HG03108 (cell line): Measurements from ENCODE around the gene UGT1A5.

Experiments used
- ATAC-seq: cut with Tn5 transposase; IDR thresholded peaks from one replicate; pipeline ENCODE4 v1.9.1; 2021; ENCODE audit warnings: moderate library complexity; ENCODE audit not compliant: unreplicated experiment

UGT1A5 gene

DNA sequence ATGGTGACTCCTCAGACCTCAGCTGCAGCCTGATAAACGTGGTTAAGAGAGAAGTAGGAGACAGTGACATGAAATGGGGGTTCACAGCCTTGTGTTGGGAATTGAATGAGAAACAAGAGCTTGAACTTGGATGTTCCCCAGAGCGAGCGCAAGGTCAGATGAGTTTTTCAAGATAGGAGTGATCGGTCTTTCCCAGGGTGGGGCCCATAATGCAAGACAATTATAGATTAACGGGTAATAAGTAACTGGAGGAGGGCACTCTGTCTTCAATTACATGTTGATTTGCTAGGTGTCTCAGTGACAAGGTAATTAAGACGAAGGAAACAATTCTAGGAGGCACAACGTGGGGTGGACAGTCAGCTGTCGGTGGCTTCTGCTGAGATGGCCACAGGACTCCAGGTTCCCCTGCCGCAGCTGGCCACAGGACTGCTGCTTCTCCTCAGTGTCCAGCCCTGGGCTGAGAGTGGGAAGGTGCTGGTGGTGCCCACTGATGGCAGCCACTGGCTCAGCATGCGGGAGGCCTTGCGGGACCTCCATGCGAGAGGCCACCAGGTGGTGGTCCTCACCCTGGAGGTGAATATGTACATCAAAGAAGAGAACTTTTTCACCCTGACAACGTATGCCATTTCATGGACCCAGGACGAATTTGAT is at the start of gene UGT1A5:
Gene UGT1A5 (plus strand): TSS at position 297 of the 651 bp plus-strand sequence. CDS start 85 bp downstream, at position 382.
- no peak for ATAC-seq

DNA sequence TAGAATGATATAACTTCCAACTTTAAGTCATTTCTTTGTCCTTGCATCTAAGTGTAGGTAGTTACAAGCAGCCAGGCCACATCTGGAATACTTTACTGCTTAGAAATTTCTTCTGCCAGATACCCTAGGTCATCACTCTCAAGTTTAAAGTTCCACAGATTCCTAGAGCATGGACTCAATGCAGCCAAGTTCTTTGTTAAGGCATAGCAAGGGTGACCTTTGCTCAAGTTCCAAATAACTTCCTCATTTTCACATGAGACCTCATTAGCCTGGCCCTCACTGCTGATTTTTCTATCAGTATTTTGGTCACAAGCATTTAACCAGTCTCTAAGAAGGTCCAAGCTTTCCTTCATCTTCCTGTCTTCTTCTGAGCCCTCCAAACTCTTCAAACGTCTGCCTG is 48.8 kb upstream of the UGT1A5 start:
- ATAC-seq, result no peak

GRCh38 chr2:233668605-233669260 is 44.0 kb upstream of the UGT1A5 start:
- ATAC-seq, result no peak

DNA sequence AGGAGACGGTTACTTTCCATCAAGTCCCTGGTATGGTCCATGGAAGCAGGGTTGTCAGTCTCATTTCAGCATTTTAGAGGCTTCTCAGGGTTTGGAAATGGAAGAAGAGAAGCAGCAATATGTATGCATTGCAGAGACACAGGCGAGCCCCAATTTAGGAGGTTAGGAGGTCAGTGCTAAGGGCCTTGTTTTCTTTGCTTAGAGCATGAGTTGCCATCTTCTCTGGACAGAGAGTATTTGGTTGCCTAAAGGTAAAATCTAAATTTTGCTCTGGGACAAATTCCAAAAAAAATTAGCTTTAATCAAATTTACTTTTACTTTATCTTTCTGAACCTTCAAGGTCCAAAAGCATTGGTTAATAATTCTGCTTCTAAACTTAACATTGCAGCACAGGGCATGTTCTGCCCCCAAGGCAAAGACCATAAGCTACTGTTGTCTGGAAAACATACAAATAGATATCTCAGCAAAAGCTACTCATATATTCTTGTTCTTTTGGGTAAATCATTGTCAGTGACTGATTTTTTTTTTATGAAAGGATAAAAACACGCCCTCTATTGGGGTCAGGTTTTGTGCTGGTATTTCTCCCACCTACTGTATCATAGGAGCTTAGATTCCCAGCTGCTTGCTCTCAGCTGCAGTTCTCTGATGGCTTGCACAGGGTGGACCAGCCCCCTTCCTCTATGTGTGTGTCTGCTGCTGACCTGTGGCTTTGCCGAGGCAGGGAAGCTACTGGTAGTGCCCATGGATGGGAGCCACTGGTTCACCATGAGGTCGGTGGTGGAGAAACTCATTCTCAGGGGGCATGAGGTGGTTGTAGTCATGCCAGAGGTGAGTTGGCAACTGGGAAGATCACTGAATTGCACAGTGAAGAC is 41.2 kb upstream of the UGT1A5 start, which contains the start of gene UGT1A9:
Gene UGT1A9 (plus strand): TSS at position 609 of the 872 bp plus-strand sequence. CDS start 37 bp downstream, at position 646.
- no peak for ATAC-seq

DNA sequence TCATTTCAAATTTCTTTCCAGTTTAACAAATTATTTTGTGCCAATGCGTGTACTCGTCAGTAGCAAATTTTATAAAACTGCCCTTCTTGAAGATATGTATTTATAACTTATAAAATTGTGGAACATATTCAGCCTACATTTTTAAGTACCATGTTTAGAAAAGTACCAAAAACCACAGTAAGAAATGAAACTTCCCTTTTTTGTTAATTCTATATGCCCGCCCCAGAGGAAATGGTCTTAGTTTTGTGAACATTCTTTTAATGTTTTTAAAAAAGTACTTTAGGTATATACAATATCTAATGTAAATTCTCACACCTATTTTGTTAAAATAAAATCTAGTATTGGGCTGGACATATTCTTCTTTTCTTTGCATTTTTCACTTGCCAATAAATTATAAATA is 39.8 kb upstream of the UGT1A5 start:
- ATAC-seq, result no peak

- no peak for ATAC-seq
Observed at GRCh38 chr2:233673896-233674295, 38.8 kb upstream of the UGT1A5 start.

GRCh38 chr2:233674314-233674713 is 38.4 kb upstream of the UGT1A5 start:
- no peak for ATAC-seq

DNA sequence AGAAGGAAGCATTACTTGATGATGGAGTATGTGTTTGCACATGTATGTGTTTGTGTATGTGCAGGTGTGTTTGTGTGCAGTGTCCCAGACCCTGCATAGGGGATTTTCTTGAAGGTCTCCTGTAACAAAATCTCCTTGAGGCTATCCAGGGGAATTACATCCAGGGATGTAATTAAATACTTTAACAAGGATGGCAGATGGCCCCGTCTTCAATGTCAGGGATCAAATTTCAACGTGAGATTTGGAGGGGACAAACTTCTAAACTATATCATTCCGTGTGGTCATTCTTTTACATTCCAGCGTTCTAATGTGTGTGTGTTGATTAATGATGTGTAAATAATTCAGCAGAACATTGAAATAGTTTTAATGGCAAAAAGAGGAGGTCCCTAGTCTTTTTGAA is 37.7 kb upstream of the UGT1A5 start:
- ATAC-seq, result no peak

DNA sequence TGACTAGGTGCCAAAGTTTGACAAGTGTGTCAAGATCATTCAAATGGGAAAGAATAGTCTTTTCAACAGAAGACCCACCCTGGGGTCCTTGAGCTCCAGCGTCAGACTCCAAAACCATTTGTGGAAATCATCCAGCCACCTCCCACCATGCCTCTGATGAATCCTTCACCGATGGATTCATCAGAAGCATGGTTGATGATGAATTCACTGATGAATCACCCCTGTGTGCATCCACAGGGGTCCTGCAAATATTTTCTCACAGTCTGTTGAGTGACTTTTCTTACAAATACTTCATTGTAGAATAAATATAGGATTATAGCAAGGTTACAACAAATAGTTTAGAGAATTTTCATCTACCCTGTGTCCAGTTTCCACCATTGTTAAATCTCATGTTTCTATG is 36.7 kb upstream of the UGT1A5 start:
- ATAC-seq, result no peak

GRCh38 chr2:233679196-233679595 is 33.5 kb upstream of the UGT1A5 start:
- ATAC-seq, result no peak

DNA sequence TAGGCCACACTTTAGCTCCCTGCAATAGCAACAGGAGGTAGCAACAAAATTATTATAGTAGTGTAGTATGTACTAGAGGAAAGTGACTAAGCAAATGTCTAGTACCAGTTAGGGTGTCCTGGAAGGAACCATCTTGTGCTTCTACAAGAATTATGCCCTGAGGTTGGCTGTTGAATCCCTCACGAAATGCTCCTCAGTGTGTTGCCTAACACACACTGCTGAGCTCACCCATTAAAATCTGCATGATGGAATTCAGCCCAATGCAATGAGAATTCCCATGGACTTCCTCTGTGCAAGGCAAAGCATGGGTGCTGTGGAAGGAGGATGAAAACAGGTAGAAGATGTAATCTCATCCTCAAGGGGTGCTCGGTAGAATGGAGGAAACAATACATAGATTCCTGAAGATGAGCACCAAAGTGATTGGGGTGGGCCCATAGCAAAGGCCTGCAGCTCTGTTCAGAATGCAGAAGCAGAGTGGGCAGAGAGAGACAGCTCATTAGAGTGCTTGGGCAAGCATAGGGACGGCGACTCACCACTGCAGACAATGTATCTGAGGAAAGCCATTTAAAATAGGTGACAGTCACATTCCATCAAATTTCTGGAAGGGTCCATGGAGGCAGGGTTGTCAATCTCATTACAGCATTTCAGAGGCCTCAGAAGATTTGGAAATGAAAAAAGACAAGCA is 32.2 kb upstream of the UGT1A5 start:
- no peak for ATAC-seq

DNA sequence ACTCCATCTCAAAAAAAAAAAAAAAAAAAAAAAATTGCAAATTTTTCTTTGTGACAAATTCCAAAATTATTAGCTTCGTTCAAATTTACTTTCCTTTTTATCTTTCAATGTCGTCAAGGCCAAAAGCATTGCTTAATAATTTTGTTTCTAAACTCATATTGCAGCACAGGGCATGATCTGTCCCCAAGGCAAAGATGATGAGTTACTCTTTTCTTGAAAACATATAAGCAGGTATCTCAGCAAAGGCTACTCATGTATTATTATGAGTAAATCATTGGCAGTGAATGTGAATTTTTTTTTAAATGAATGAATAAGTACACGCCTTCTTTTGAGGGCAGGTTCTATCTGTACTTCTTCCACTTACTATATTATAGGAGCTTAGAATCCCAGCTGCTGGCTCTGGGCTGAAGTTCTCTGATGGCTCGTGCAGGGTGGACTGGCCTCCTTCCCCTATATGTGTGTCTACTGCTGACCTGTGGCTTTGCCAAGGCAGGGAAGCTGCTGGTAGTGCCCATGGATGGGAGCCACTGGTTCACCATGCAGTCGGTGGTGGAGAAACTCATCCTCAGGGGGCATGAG is 31.1 kb upstream of the UGT1A5 start, which contains the start of gene UGT1A7:
Gene UGT1A7 (plus strand): TSS at position 381 of the 579 bp plus-strand sequence. CDS start 37 bp downstream, at position 418.
- ATAC-seq, result no peak

DNA sequence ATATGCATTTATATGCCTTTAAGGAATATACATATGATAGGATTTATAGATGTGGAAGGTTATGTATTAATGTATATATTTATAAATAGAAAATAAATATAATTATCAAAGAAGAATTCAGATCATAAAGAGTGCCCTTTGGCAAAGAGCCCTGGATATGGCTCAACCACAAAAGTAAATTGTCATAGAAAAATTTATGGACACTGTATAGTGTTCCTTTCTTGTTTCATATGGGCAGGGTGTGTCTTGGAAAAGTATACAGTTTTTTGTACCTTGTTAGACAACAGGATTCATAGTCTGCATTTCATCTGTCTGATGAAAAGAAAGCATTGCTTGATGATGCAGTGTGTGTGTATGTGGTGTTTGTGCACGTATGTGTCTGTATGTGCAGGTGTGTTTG is 28.1 kb upstream of the UGT1A5 start:
- ATAC-seq, result no peak

GRCh38 chr2:233686928-233687327 is 25.8 kb upstream of the UGT1A5 start:
- ATAC-seq, result no peak

- no peak for ATAC-seq
Observed at GRCh38 chr2:233688341-233688740, 24.4 kb upstream of the UGT1A5 start.

DNA sequence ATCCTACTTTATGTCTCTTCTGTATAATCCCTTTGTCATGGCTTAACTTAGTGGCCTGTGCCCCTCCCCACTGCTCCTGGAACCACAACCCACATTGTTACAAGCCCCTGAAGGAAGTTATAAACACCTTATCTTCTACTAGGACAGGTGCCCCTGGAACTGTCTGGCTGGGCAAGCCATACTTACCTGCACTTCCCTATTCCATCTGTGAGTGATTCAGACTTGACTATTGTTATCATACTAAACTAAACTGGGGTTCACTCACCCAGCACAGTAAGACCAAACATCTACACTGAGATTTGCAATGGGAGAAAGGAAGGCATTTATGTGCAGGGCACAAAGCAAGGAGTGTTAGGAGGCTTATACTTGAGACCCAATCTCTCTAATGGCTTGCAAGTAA is 23.7 kb upstream of the UGT1A5 start:
- no peak for ATAC-seq

DNA sequence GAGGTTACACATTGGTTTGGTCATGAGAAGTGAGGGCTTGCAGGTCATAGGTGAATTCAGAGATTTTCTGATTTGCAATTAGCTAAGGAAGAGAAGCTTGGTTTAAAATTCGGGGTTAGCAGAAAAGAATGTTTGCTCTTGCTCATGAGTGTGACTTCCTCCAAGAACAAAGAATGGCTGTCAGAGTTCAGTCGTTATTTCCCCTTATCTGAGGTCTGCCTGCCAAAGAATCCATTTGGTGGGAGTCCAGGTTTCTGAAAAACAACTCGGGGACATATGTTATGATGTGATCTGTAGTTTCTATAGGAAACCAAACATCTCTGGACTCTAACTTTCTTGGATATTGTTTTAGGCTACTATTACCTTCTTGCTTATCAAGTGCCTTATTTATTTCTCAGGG is 23.2 kb upstream of the UGT1A5 start:
- ATAC-seq, result no peak

GRCh38 chr2:233690444-233690843 is 22.3 kb upstream of the UGT1A5 start:
- no peak for ATAC-seq

DNA sequence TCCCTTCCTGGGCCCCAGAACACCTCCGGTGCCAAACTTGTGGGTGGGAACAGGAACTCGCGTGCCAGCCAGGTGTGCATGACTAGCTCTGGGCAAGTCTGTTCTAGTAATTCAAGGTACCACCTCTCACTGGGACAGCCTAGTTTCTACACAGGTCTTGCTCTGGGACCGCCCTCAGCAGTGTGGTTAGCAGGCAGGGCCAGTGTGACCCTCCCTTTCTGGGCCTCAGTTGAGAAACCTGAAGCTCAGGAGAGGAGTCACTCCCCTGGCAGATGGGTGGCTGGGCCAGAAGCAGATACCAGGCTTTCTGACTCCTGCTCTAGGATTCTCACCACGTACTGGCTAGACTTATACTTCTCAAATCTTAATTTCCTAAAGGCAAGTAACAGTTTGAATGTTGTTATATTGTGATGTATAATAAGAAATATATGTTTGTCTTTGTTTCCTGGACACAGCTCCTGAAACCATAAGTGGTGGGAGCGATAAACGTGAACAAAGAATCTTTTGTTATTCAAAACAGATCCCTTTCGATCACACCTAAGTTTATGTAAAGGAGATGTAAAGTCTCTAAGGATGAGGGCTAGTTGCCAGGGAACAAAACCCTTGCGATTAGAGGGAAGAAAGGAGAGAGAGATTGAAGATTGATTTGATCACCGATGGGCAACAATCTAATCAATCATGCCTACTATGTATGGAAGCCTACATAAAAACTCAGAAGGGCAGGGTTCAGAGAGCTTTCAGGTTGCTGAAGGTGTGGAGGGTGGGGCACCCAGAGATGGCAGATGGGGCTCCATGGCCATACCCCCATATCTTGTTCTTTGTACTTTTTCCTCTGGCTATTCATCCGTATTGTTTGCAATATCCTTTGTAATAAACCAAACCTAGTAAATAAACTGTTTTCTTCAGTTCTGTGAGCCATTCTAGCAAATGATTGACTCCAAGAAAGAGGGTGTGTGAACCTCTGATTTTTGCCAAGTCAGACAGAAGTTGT is 21.0 kb upstream of the UGT1A5 start:
- ATAC-seq, result no peak
